HepG2 (cell line): ENCODE data around the gene KLHL11. TPM values are rescaled to one million over a fixed set of nuclear protein-coding genes. Genes with fewer than 3 reads are reported as not detected.

Experiments used
- ATAC-seq: fragments of 200-7000 bp; cut with Tn5 transposase; 3 replicates; pipeline ENCODE4 v1.9.1; 2020; ENCODE audit warnings: mild to moderate bottlenecking, moderate library complexity
- BruUV-seq: library from RNA; stranded (reverse); fragments of 400-500 nt; replicated peaks from 2 replicates; lab custom pipeline; 2021; lab: Mats Ljungman, UMichigan
- CTCF ChIA-PET: fragments of 300-600 bp; formaldehyde crosslinking; extraction: SDS; loops from one replicate; lab custom pipeline; 2021; ENCODE audit warnings: low total read pairs, inconsistent platforms, low intra/inter-chr PET ratio; lab: Yijun Ruan, JAX
- POLR2A ChIA-PET: fragments of 350-600 bp; sonication (Branson Sonifier 250); formaldehyde crosslinking; loops from one replicate; lab custom pipeline; 2020; ENCODE audit warnings: antibody characterized with exemption, inconsistent platforms; lab: Yijun Ruan, JAX
- DNase-seq: peaks from one replicate; pipeline ENCODE4 v3.0.0-alpha.2; 2015; ENCODE audit warnings: low spot score
- FAIRE-seq: peaks from 3 replicates; lab custom pipeline; 2011; peaks lifted over from hg19 to GRCh38; lab: Jason Lieb, UNC
- H2AFZ ChIP-seq: one replicate; pipeline ENCODE4 v1.6.1; 2011; ENCODE audit warnings: low read length, inconsistent platforms
- H3K27ac ChIP-seq: fragments of 300-600 bp; 3 replicates; pipeline ENCODE4 v1.8.0; 2011; ENCODE audit warnings: mixed run types, mild to moderate bottlenecking, mixed read lengths, low read length, inconsistent platforms; ENCODE audit not compliant: insufficient read depth; ENCODE audit errors: extremely low read length
- H3K27me3 ChIP-seq, 2 experiments: fragments of 200-600 bp in 1 of 2; 2 replicates in 1 of 2; 3 replicates in 1 of 2; pipeline versions ENCODE4 v1.6.0 to v1.8.0; 2011; ENCODE audit warnings: low read length in 2 of 2, mild to moderate bottlenecking in 2 of 2, moderate library complexity in 2 of 2, inconsistent platforms in 1 of 2; ENCODE audit not compliant: insufficient read depth in 2 of 2, control insufficient read depth in 1 of 2
- H3K36me3 ChIP-seq, 2 experiments: fragments of 200-600 bp in 1 of 2; replicated peaks in 1 of 2; 2 replicates in 1 of 2; 3 replicates in 1 of 2; pipeline versions ENCODE4 v1.5.1 to v1.8.0; 2011; ENCODE audit warnings: low read length in 2 of 2, inconsistent platforms in 1 of 2; ENCODE audit not compliant: insufficient read depth in 2 of 2, control insufficient read depth in 1 of 2
- H3K4me1 ChIP-seq: 2 replicates; pipeline ENCODE4 v1.5.1; 2012; ENCODE audit warnings: low read length, inconsistent platforms; ENCODE audit not compliant: insufficient read depth
- H3K4me2 ChIP-seq: 2 replicates; pipeline ENCODE4 v1.6.0; 2011; ENCODE audit warnings: low read depth, low read length, inconsistent platforms
- H3K4me3 ChIP-seq, 3 experiments: fragments of 200-600 bp in 1 of 3; sonication (generic), shearing (Covaris generic) in 1 of 3; replicated peaks in 1 of 3; 2 replicates each; pipeline ENCODE4 v1.5.1; 2011 to 2016; ENCODE audit warnings: low read length in 3 of 3, inconsistent platforms in 2 of 3, low read depth in 2 of 3, mild to moderate bottlenecking in 2 of 3, control low read depth in 1 of 3, mixed read lengths in 1 of 3; ENCODE audit not compliant: insufficient read depth in 1 of 3
- H3K79me2 ChIP-seq: one replicate; pipeline ENCODE4 v1.6.1; 2011; ENCODE audit warnings: low read length, inconsistent platforms; ENCODE audit not compliant: insufficient read depth
- H3K9ac ChIP-seq: 2 replicates; pipeline ENCODE4 v1.6.0; 2011; ENCODE audit warnings: mild to moderate bottlenecking, low read depth, low read length, inconsistent platforms; ENCODE audit not compliant: insufficient read depth
- H3K9me3 ChIP-seq: 2 replicates; pipeline ENCODE4 v1.5.1; 2012; ENCODE audit warnings: mild to moderate bottlenecking, low read length
- H4K20me1 ChIP-seq: 2 replicates; pipeline ENCODE4 v1.6.0; 2011; ENCODE audit warnings: inconsistent platforms, mild to moderate bottlenecking, low read length, moderate library complexity; ENCODE audit not compliant: insufficient read depth
- AGO2 ChIP-seq: fragments of 200-400 bp; formaldehyde crosslinking; optimal IDR thresholded peaks from 2 replicates; pipeline ENCODE3; 2017; ENCODE audit warnings: mild to moderate bottlenecking, low read depth, low read length, moderate library complexity
- AKAP8 ChIP-seq: sonication (generic); formaldehyde crosslinking; IDR thresholded peaks from 2 replicates; pipeline ENCODE4 v1.5.1; 2020; ENCODE audit warnings: mild to moderate bottlenecking, missing genetic modification reagents
- BRD4 ChIP-seq: sonication (generic); formaldehyde crosslinking; IDR thresholded peaks from 2 replicates; pipeline ENCODE4 v1.4.0; 2020; ENCODE audit warnings: missing genetic modification reagents
- EP300 ChIP-seq, 3 experiments: sonication (generic) in 1 of 3; formaldehyde crosslinking in 1 of 3; IDR thresholded peaks; 2 replicates each; pipeline versions ENCODE4 v1.5.1 to v1.6.1; 2011 to 2020; ENCODE audit warnings: low read depth in 2 of 3, low read length in 2 of 3, borderline replicate concordance in 1 of 3, improper control_type of control experiment in 1 of 3, mild to moderate bottlenecking in 1 of 3, missing genetic modification reagents in 1 of 3, moderate library complexity in 1 of 3
- PHF8 ChIP-seq: sonication (generic); formaldehyde crosslinking; IDR thresholded peaks from 2 replicates; pipeline ENCODE4 v1.5.0; 2020; ENCODE audit warnings: missing genetic modification reagents
- POLR2AphosphoS5 ChIP-seq: IDR thresholded peaks from 2 replicates; pipeline ENCODE4 v1.6.1; 2012; ENCODE audit warnings: low read depth, low read length
- POLR2G ChIP-seq: fragments of 200-400 bp; formaldehyde crosslinking; IDR thresholded peaks from 2 replicates; pipeline ENCODE4 v1.6.1; 2018; ENCODE audit warnings: mild to moderate bottlenecking, low read depth, low read length, moderate library complexity
- ZBTB4 ChIP-seq: sonication (generic); formaldehyde crosslinking; IDR thresholded peaks from 2 replicates; pipeline ENCODE4 v1.4.0; 2020; ENCODE audit warnings: missing genetic modification reagents, mild to moderate bottlenecking, borderline replicate concordance
- ZC3H13 ChIP-seq: sonication (generic); formaldehyde crosslinking; IDR thresholded peaks from 2 replicates; pipeline ENCODE4 v1.8.1; 2023; ENCODE audit warnings: mild to moderate bottlenecking, missing genetic modification reagents, moderate library complexity
- ZNF678 ChIP-seq: sonication (generic); formaldehyde crosslinking; IDR thresholded peaks from 2 replicates; pipeline ENCODE4 v1.4.0; 2020; ENCODE audit warnings: mild to moderate bottlenecking, missing genetic modification reagents
- WGBS: methylation state at CpG from one replicate; pipeline ENCODE4 v1.1.6; 2017; ENCODE audit warnings: low lambda C conversion rate; 5-methylcytosine and 5-hydroxymethylcytosine counted together
- in situ Hi-C: cut with HindIII; loops from 2 replicates; pipeline ENCODE4 v1.10.0; 2017; ENCODE audit warnings: low pct_unique_long_range_greater_than_20kb; ENCODE audit not compliant: extremely low pct_ligation_motif_present
- intact Hi-C: fragments of 100-400 bp; cut with micrococcal nuclease; formaldehyde crosslinking; loops from one replicate; pipeline ENCODE4 v1.10.0; 2022; ENCODE audit not compliant: unreplicated experiment
- polyA plus RNA-seq, 8 experiments: library from polyadenylated mRNA; depleted of rRNA in 3 of 8; stranded (reverse) in 7 of 8; unstranded in 1 of 8; fragments of >200 nt; fragmentation: Illumina TruSeq in 4 of 8; extraction: Trizol in 4 of 8; gene quantifications; 2 replicates each; pipeline versions ENCODE4 v1.2.1 to v1.2.3, GENCODE V29; 2011 to 2016; ENCODE audit warnings: low read depth in 4 of 8, missing spikeins in 1 of 8, mixed read lengths in 1 of 8; ENCODE audit not compliant: insufficient read depth in 1 of 8
- total RNA-seq, 5 experiments: library from RNA; depleted of rRNA; stranded (reverse); fragments of >200 nt; fragmentation: Illumina TruSeq; extraction: Trizol; gene quantifications; 2 replicates each; pipeline ENCODE4 v1.2.3, GENCODE V29; 2016; ENCODE audit warnings: low read depth in 1 of 5
- TF ChIP-seq, protein P1 (sequence below): IDR thresholded peaks from 2 replicates; pipeline ENCODE4 v1.6.1; 2016; ENCODE audit warnings: low read depth
- TF ChIP-seq, protein P2 (sequence below), 2 experiments: IDR thresholded peaks; 2 replicates each; pipeline ENCODE4 v1.6.1; 2011 to 2012; ENCODE audit warnings: low read length in 2 of 2, borderline replicate concordance in 1 of 2, low read depth in 1 of 2, mild to moderate bottlenecking in 1 of 2, moderate library complexity in 1 of 2

Gene KLHL11
- total and polyA plus RNA-seq, 2 of the 13 experiments (the other 11 are each of a cell fraction or from before 2014, with no cell fraction given), result 7.7 to 27.5 TPM

- H3K9me3 ChIP-seq, result no peaks in the 10 kb centered on the region
- BruUV-seq, result no TSS peak
- H3K27me3 ChIP-seq, result no peaks in the 10 kb centered on the region
- no peaks in the 10 kb centered on the region for H4K20me1 ChIP-seq
- H3K9ac ChIP-seq, result no peak overlapping the region
- in situ Hi-C loops (no loop called here), intact Hi-C loops (no loop called here)
- peaks cover 36% of the 10 kb centered on the region for H3K4me1 ChIP-seq
- no peak for FAIRE-seq
- no peak for DNase-seq
- ChIA-PET CTCF (no interaction called here), POLR2A (interaction anchor here (0.7 to 1.1 kb wide), 2 partner anchors 21 to 29 kb away, joined by 3 read pairs; partner anchors contain the start of gene JUP)
- H3K4me3 ChIP-seq, result no peak overlapping the region
- H3K27ac ChIP-seq, result no peak overlapping the region
- no peak overlapping the region for H3K4me2 ChIP-seq
- peaks cover 16% of the 10 kb centered on the region for H3K79me2 ChIP-seq
- 93% methylated on average over 8 of the region's 8 CpGs for WGBS
- ATAC-seq, result no peak
- H2AFZ ChIP-seq, result no peak overlapping the region
- peaks cover 8% of the 10 kb centered on the region in 2 experiments; a peak in 2 of 5 replicates for H3K36me3 ChIP-seq
- TF ChIP-seq POLR2G (peak; percentile 44; the same call in 1 of the 2 replicates), AGO2 (peak; percentile 50), EP300 (IDR thresholded peaks at IDR 0.05; ENCODE audit: low read depth in 2 of 2, low read length in 2 of 2) (no peak), EP300 (CRISPR knock-in tag; IDR thresholded peaks at IDR 0.05; ENCODE audit: borderline replicate concordance) (0 out of 2 replicates have a peak, but pooled peaks have one; percentile 14), AKAP8 (CRISPR knock-in tag) (peak; percentile 46; the same call in 1 of the 2 replicates), ZNF678 (CRISPR knock-in tag) (no peak), BRD4 (no peak), ZBTB4 (CRISPR knock-in tag) (no peak), PHF8 (CRISPR knock-in tag) (0 out of 2 replicates have a peak, but pooled peaks have one; percentile 17), POLR2AphosphoS5 (peak; percentile 43), ZC3H13 (CRISPR knock-in tag) (peak; percentile 53; the same call in 1 of the 2 replicates)
- TF ChIP-seq, protein P1, sequence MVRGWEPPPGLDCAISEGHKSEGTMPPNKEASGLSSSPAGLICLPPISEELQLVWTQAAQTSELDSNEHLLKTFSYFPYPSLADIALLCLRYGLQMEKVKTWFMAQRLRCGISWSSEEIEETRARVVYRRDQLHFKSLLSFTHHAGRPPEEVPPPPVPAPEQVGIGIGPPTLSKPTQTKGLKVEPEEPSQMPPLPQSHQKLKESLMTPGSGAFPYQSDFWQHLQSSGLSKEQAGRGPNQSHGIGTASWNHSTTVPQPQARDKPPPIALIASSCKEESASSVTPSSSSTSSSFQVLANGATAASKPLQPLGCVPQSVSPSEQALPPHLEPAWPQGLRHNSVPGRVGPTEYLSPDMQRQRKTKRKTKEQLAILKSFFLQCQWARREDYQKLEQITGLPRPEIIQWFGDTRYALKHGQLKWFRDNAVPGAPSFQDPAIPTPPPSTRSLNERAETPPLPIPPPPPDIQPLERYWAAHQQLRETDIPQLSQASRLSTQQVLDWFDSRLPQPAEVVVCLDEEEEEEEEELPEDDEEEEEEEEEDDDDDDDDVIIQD (CRISPR knock-in tag), result no peak
- TF ChIP-seq, protein P2, sequence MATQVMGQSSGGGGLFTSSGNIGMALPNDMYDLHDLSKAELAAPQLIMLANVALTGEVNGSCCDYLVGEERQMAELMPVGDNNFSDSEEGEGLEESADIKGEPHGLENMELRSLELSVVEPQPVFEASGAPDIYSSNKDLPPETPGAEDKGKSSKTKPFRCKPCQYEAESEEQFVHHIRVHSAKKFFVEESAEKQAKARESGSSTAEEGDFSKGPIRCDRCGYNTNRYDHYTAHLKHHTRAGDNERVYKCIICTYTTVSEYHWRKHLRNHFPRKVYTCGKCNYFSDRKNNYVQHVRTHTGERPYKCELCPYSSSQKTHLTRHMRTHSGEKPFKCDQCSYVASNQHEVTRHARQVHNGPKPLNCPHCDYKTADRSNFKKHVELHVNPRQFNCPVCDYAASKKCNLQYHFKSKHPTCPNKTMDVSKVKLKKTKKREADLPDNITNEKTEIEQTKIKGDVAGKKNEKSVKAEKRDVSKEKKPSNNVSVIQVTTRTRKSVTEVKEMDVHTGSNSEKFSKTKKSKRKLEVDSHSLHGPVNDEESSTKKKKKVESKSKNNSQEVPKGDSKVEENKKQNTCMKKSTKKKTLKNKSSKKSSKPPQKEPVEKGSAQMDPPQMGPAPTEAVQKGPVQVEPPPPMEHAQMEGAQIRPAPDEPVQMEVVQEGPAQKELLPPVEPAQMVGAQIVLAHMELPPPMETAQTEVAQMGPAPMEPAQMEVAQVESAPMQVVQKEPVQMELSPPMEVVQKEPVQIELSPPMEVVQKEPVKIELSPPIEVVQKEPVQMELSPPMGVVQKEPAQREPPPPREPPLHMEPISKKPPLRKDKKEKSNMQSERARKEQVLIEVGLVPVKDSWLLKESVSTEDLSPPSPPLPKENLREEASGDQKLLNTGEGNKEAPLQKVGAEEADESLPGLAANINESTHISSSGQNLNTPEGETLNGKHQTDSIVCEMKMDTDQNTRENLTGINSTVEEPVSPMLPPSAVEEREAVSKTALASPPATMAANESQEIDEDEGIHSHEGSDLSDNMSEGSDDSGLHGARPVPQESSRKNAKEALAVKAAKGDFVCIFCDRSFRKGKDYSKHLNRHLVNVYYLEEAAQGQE (IDR thresholded peaks at IDR 0.05; ENCODE audit: borderline replicate concordance in 1 of 2, low read depth in 1 of 2, low read length in 2 of 2), result no peak
Measured at GRCh38 chr17:41806685-41807445, 58.4 kb downstream of the KLHL11 start.
